ENCODE data around the gene NUDT3.
"Not testable (repeated sequence)": the region's sequence is repeated elsewhere in the genome, so short reads cannot be mapped to it uniquely, and the experiment has no call there.

The NUDT3 gene

GRCh38 chr6:34392497-34393190 lies at the start of gene NUDT3:
NUDT3 (minus strand) TSS chr6:34392669; CDS start chr6:34392362, 307 bp downstream.
- DNase-seq: peak; percentile 91

- no peak for DNase-seq
Measured at GRCh38 chr6:34441526-34441925, 49.1 kb upstream of the NUDT3 start.

- no peak for DNase-seq
Measured at GRCh38 chr6:34439442-34439841, 47.0 kb upstream of the NUDT3 start.

- DNase-seq: no peak
Measured at GRCh38 chr6:34438705-34439104, 46.2 kb upstream of the NUDT3 start.

GRCh38 chr6:34437644-34437970 lies 45.1 kb upstream of the NUDT3 start:
- no peak for DNase-seq

- DNase-seq: no peak
Measured at GRCh38 chr6:34436803-34437643, 44.6 kb upstream of the NUDT3 start.

- no peak for DNase-seq
Measured at GRCh38 chr6:34435916-34436315, 43.4 kb upstream of the NUDT3 start.

GRCh38 chr6:34425498-34426410 lies 33.3 kb upstream of the NUDT3 start, which contains the start of gene RPS10:
RPS10 (minus strand) TSS chr6:34426069; CDS start chr6:34425221, 848 bp downstream.
- DNase-seq: peak; percentile 95

GRCh38 chr6:34425132-34425497 lies 32.6 kb upstream of the NUDT3 start:
- DNase-seq: no peak

- no peak for DNase-seq
Measured at GRCh38 chr6:34424200-34425131, 32.0 kb upstream of the NUDT3 start.

- no peak for DNase-seq
Measured at GRCh38 chr6:34423254-34423653, 30.8 kb upstream of the NUDT3 start.

GRCh38 chr6:34418367-34418766 lies 25.9 kb upstream of the NUDT3 start:
- DNase-seq: no peak

- no peak for DNase-seq
Measured at GRCh38 chr6:34416877-34417371, 24.5 kb upstream of the NUDT3 start.

- DNase-seq: peak; percentile 81
Measured at GRCh38 chr6:34414999-34415858, 22.8 kb upstream of the NUDT3 start.

GRCh38 chr6:34412643-34413214 lies 20.3 kb upstream of the NUDT3 start:
- DNase-seq: no peak

GRCh38 chr6:34412016-34412415 lies 19.5 kb upstream of the NUDT3 start:
- no peak for DNase-seq

- DNase-seq: not testable (repeated sequence)
Measured at GRCh38 chr6:34407915-34408314, 15.4 kb upstream of the NUDT3 start.

GRCh38 chr6:34396518-34396917 lies 4.0 kb upstream of the NUDT3 start:
- no peak for DNase-seq

GRCh38 chr6:34393966-34394305 lies 1.5 kb upstream of the NUDT3 start:
- DNase-seq: no peak

GRCh38 chr6:34393191-34393965 lies 909 bp upstream of the NUDT3 start:
- DNase-seq: peak; percentile 67

Data from DMS53 (cell line).